Measurements from ENCODE around the gene WDR38. TPM values are rescaled to one million over a fixed set of nuclear protein-coding genes. Genes with fewer than 3 reads are reported as not detected.

Gene WDR38
- total RNA-seq, 1 experiment from 2014 or later: not detected

- H3K4me3 Mint-ChIP-seq (ENCODE audit: unreplicated experiment): no peak overlapping the region
- CTCF ChIA-PET: no interaction called here
- no peaks in the 10 kb centered on the region for H3K4me1 ChIP-seq
- H3K36me3 ChIP-seq (ENCODE audit: control insufficient read depth, insufficient read depth, low read length): no peaks in the 10 kb centered on the region
- H3K9me3 ChIP-seq: no peaks in the 10 kb centered on the region
- no peak overlapping the region for H3K4me3 ChIP-seq (ENCODE audit: low read depth, low read length)
- peaks cover 24% of the 10 kb centered on the region for H3K36me3 Mint-ChIP-seq (ENCODE audit: insufficient read depth, unreplicated experiment)
- no peaks in the 10 kb centered on the region for H3K27me3 Mint-ChIP-seq (ENCODE audit: insufficient read depth, unreplicated experiment)
- H3K27me3 ChIP-seq (replicated peaks; ENCODE audit: control insufficient read depth, insufficient read depth, low read length): no peaks in the 10 kb centered on the region
- H3K9me3 Mint-ChIP-seq (ENCODE audit: unreplicated experiment): no peaks in the 10 kb centered on the region
- BruUV-seq (replicated peaks): no TSS peak
- H3K4me1 Mint-ChIP-seq (ENCODE audit: low read depth, unreplicated experiment): no peaks in the 10 kb centered on the region
- no peak for TF ChIP-seq CTCF (IDR thresholded peaks at IDR 0.05; ENCODE audit: insufficient read depth in 1 of 2, low read depth in 1 of 2, low read length in 1 of 2, severe bottlenecking in 1 of 2, unreplicated experiment in 1 of 2)
- intact Hi-C loops (cut with micrococcal nuclease; ENCODE audit: unreplicated experiment): no loop called here
- DNase-seq: no peak
- H3K27ac Mint-ChIP-seq (ENCODE audit: unreplicated experiment): no peak overlapping the region
- POLR2A ChIA-PET: no interaction called here
Measured at GRCh38 chr9:124884376-124884775, 31.1 kb downstream of the WDR38 start.

DNA sequence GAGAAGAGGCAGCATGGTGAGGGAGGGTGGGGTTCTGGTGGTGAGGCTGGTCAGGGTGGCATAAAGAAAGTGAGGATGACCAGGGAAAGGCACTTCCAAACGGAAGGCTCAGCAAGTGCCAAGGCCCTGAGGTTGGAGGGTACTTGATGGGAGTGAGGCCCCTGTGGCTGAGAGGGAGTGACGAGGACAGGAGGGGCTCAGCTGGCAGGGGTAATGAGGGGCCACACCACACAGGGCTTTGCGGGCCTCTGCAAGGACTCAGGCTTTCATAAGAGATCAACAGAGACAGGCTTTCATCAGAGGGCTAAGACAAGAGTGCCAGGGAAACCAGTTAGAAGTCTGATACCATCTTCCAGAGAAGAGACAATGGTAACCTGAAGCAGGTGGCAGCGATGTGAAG, 32.3 kb downstream of the WDR38 start:
- no TSS peak for BruUV-seq (replicated peaks)
- POLR2A ChIA-PET: no interaction called here
- Mint-ChIP-seq H3K27ac (ENCODE audit: unreplicated experiment) (no peak overlapping the region), H3K27me3 (ENCODE audit: insufficient read depth, unreplicated experiment) (no peaks in the 10 kb centered on the region), H3K36me3 (ENCODE audit: insufficient read depth, unreplicated experiment) (peaks cover 28% of the 10 kb centered on the region), H3K4me3 (ENCODE audit: unreplicated experiment) (no peak overlapping the region), H3K4me1 (ENCODE audit: low read depth, unreplicated experiment) (no peaks in the 10 kb centered on the region), H3K9me3 (ENCODE audit: unreplicated experiment) (no peaks in the 10 kb centered on the region)
- no peaks in the 10 kb centered on the region for H3K36me3 ChIP-seq (ENCODE audit: control insufficient read depth, insufficient read depth, low read length)
- DNase-seq: no peak
- TF ChIP-seq CTCF (IDR thresholded peaks at IDR 0.05; ENCODE audit: insufficient read depth in 1 of 2, low read depth in 1 of 2, low read length in 1 of 2, severe bottlenecking in 1 of 2, unreplicated experiment in 1 of 2): no peak
- CTCF ChIA-PET: no interaction called here
- H3K27me3 ChIP-seq (replicated peaks; ENCODE audit: control insufficient read depth, insufficient read depth, low read length): no peaks in the 10 kb centered on the region
- H3K9me3 ChIP-seq: no peaks in the 10 kb centered on the region
- H3K4me3 ChIP-seq (ENCODE audit: low read depth, low read length): no peak overlapping the region
- H3K4me1 ChIP-seq: no peaks in the 10 kb centered on the region
- intact Hi-C loops (cut with micrococcal nuclease; ENCODE audit: unreplicated experiment): no loop called here

- Mint-ChIP-seq H3K27ac (ENCODE audit: unreplicated experiment) (no peak overlapping the region), H3K36me3 (ENCODE audit: insufficient read depth, unreplicated experiment) (peaks cover 30% of the 10 kb centered on the region), H3K4me1 (ENCODE audit: low read depth, unreplicated experiment) (no peaks in the 10 kb centered on the region), H3K4me3 (ENCODE audit: unreplicated experiment) (no peak overlapping the region), H3K9me3 (ENCODE audit: unreplicated experiment) (no peaks in the 10 kb centered on the region), H3K27me3 (ENCODE audit: insufficient read depth, unreplicated experiment) (no peaks in the 10 kb centered on the region)
- no peak for DNase-seq
- Histone ChIP-seq H3K36me3 (ENCODE audit: control insufficient read depth, insufficient read depth, low read length) (no peaks in the 10 kb centered on the region), H3K4me3 (ENCODE audit: low read depth, low read length) (no peak overlapping the region), H3K9me3 (no peaks in the 10 kb centered on the region), H3K4me1 (no peaks in the 10 kb centered on the region), H3K27me3 (replicated peaks; ENCODE audit: control insufficient read depth, insufficient read depth, low read length) (no peaks in the 10 kb centered on the region)
- intact Hi-C loops (cut with micrococcal nuclease; ENCODE audit: unreplicated experiment): no loop called here
- no peak for TF ChIP-seq CTCF (IDR thresholded peaks at IDR 0.05; ENCODE audit: insufficient read depth in 1 of 2, low read depth in 1 of 2, low read length in 1 of 2, severe bottlenecking in 1 of 2, unreplicated experiment in 1 of 2)
- ChIA-PET POLR2A (no interaction called here), CTCF (no interaction called here)
- no TSS peak for BruUV-seq (replicated peaks)
Measured at GRCh38 chr9:124886461-124886860, 33.2 kb downstream of the WDR38 start.

All from Caco-2 (cell line).